ENCODE data around the gene GALNT14.

GALNT14 gene

DNA sequence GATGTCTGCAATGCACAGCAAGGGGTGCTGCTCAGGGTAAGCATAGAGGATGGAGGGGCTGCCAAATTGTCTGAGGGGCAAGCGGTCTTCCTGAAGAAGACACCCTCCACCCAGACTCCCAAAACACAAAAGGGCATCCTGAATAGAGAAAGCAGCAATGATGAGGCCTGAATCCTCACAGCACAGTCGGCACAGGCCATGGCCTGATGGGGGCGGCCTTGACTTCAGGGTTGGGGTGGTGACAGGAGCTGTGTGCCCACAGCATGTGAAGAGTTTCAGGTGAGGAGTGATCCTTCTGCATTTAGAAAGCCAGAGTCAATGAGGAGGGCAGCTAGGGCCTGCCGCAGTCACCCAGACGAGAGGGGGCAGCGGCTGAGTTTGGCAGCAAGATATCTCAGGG lies 159.4 kb downstream of the GALNT14 start:
- TF ChIP-seq, protein P1, sequence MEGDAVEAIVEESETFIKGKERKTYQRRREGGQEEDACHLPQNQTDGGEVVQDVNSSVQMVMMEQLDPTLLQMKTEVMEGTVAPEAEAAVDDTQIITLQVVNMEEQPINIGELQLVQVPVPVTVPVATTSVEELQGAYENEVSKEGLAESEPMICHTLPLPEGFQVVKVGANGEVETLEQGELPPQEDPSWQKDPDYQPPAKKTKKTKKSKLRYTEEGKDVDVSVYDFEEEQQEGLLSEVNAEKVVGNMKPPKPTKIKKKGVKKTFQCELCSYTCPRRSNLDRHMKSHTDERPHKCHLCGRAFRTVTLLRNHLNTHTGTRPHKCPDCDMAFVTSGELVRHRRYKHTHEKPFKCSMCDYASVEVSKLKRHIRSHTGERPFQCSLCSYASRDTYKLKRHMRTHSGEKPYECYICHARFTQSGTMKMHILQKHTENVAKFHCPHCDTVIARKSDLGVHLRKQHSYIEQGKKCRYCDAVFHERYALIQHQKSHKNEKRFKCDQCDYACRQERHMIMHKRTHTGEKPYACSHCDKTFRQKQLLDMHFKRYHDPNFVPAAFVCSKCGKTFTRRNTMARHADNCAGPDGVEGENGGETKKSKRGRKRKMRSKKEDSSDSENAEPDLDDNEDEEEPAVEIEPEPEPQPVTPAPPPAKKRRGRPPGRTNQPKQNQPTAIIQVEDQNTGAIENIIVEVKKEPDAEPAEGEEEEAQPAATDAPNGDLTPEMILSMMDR (IDR thresholded peaks at IDR 0.05; ENCODE audit: extremely low read depth, missing control alignments) = no peak
- DNase-seq (ENCODE audit: low spot score) = no peak

- DNase-seq (ENCODE audit: low spot score) = no peak
- TF ChIP-seq, protein P1 (IDR thresholded peaks at IDR 0.05; ENCODE audit: extremely low read depth, missing control alignments) = no peak
Observed at GRCh38 chr2:30978044-30978443, 160.2 kb downstream of the GALNT14 start.

DNA sequence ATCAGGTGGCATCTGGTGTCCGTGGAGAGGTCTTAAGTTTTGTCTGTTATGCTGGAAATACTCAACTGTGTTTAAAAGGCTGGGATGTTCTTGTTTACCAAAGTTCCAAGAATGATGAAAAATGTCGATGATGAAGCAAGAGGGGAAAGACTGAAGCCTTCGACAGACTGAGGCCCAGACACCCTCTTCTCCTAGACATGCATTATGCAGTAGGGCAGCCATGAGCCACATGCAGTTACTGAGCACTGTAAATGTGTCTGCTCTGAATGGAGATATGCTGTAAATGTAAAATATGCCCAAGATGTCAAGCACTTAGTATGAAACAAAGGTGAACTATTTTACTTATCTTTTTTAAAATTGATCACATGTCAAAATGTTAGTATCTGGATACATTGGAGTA lies 163.1 kb downstream of the GALNT14 start:
- DNase-seq (ENCODE audit: low spot score) = no peak
- TF ChIP-seq, protein P1 (IDR thresholded peaks at IDR 0.05; ENCODE audit: extremely low read depth, missing control alignments) = no peak

DNA sequence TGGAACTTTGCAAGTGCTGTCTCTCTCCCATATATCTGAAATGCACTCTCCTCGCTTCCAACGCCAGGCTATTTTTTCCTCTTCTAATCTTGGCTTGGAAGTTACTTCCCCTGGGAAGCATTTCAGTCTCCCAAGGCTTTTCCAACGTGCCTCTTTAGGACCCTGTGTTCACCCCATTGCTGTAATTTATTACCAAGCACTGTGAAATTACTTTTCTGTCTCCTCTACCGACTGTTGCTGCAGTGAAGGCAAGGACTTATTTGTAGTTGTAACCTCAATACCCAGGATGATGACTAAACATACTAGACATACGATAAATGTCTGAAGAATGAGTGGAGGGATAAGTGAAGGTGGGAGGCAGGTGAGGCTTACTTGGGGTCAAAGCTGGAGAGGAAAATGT lies 163.7 kb downstream of the GALNT14 start:
- TF ChIP-seq, protein P1 (IDR thresholded peaks at IDR 0.05; ENCODE audit: extremely low read depth, missing control alignments) = no peak
- no peak for DNase-seq (ENCODE audit: low spot score)

- TF ChIP-seq, protein P1 (IDR thresholded peaks at IDR 0.05; ENCODE audit: extremely low read depth, missing control alignments) = no peak
- no peak for DNase-seq (ENCODE audit: low spot score)
Observed at GRCh38 chr2:30974092-30974491, 164.1 kb downstream of the GALNT14 start.

DNA sequence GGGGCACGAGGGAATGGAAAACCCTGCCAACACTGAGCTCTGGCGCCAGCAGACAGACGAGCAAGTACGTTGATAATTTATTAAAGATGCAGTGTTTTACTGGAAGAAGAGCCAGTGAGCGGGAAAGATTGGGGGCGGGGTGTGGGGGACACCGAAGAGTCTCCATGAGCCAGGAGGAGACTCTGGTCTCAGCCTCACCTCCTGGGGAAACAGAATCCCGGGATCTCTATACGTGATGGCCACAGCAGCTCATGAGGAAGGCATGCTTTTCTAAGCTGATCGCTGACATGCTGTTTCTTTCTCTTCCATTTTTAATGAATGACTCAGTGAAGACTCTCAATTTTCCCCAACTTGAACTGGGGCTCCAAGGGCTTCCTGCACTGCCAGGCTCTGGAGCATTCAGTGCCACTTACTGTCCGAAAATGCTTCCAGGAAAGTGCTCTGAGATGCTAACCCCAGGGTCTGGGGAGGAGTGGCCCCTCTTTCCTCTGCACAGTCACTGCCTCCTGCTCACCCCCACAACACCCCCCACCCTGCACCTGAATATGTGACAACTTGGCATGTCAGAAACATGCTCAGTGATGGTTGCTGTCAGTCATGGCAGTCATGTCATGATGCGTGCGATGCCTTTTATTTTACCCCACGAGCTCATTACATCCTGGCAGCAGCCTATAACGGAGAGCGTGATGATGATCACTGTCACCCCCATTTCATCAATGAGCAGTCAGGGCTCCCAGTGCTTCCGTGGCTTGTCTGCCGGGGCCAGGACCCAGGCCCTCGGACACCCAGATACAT lies 166.8 kb downstream of the GALNT14 start:
- no peak for DNase-seq (ENCODE audit: low spot score)
- TF ChIP-seq, protein P1 (IDR thresholded peaks at IDR 0.05; ENCODE audit: extremely low read depth, missing control alignments) = no peak

GRCh38 chr2:30968660-30969397 lies 169.4 kb downstream of the GALNT14 start:
- TF ChIP-seq, protein P1 (IDR thresholded peaks at IDR 0.05; ENCODE audit: extremely low read depth, missing control alignments) = no peak
- no peak for DNase-seq (ENCODE audit: low spot score)
